Tongue (tissue), 2 donors: ENCODE data around the gene TPRG1. TPM values are rescaled to one million over a fixed set of nuclear protein-coding genes. Genes with fewer than 3 reads are reported as not detected.

Experiments used
- DNase-seq: peaks from one replicate; pipeline ENCODE4 v3.0.0-alpha.2; 2015
- total RNA-seq: library from RNA; depleted of rRNA; stranded (reverse); fragments of >200 nt; gene quantifications from one replicate; pipeline ENCODE4 v1.2.3, GENCODE V29; 2014

TPRG1 gene
- total RNA-seq, 1 donor from 2014 or later, result 4.5 TPM

GRCh38 chr3:189282741-189283140 is 111.0 kb downstream of the TPRG1 start:
- DNase-seq, result no peak

DNA sequence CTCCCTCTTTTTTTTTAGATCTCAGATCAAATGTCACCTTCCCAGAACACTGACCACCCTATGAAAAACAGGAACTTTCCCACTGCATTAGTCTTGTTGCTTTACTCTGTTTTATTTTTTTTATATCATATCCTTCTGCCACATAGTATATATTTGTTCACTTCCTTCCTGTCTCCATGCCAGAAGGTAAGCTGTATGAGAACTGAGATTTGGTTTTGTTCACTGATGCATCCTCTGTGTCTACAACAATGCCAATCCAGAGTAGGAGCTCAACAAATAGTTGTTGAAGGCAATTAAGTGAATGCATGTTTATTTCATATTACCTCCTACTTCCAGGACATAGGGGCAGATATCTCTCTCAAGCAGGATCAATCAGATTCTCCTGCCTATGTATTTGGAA is 114.4 kb downstream of the TPRG1 start:
- no peak for DNase-seq

DNA sequence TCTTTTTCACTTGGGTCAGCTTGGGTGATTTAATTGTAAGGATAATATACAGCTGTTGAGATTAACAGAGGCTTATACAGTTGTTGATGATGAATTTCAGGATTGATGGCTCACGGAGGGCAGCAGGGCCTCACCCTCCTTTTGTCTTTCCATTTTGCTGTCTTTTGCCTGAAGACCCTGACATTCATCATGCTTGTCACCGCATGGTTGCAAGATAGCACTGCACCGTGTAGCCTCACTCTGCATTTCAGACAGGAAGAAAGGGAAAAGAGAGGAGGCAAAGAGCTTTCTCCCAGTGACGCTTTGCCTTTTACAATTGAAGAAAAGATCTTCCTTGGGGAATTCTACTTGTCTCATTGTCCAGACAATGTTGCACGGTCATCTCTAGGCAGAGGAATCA is 115.1 kb downstream of the TPRG1 start:
- no peak for DNase-seq

DNA sequence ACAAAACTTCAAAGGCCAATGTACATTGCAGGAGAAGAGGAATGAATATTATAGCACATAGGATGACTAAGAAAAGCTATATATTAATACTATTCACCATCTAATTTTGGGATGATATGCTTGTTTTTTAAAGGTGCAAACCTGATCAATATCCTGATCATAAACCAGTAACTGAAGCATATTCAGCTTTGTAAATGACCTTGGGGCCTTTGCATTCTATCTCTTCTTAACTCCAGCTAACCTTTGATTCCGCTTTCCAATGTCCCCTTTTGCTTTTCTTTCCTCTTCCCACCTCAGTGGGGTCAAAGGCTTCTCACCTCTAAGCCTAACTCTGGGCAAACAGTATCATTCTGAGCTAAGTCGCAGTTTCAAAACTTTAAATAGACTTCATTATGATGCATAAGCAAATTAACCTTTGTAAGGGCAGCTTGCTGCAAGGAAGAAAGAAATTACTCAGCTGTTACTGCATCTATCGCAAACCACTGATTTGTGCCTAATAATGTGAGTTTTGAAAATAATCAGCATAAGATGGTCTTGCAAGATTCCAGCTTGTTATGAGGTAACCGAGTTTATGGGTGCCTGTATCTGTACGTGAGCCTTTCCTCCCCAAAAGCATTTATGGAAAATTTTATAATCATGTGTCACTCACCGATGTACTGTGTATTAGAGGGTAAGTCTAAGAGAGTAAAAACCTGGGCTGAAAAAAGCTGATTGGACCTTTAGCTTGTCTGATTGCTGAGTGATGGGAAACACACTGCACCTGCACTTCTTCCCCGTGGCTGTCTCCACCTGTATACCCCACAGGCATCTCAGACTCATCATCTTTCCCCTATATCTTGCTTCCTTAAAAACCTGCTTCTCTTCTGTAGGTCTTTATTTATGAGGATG is 116.8 kb downstream of the TPRG1 start:
- no peak for DNase-seq

DNA sequence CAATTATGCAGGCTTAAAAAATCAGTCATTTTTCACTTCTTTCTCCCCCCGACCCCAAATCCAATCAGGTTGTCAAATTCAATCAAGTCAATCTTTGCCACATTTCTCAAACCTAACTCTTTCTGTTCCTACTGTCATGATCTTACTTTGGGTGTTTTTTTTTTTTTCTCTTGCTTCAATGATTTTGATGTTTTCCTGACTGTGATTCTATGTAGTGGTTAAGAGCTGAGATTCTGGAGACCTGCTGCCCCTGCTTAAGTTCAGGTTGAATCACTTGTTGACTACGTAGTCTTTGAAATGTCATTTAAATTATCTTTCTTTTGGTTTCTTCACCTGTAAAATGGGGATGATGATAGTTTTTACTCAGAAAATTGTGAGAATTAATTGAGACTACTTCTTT is 117.5 kb downstream of the TPRG1 start:
- no peak for DNase-seq

DNA sequence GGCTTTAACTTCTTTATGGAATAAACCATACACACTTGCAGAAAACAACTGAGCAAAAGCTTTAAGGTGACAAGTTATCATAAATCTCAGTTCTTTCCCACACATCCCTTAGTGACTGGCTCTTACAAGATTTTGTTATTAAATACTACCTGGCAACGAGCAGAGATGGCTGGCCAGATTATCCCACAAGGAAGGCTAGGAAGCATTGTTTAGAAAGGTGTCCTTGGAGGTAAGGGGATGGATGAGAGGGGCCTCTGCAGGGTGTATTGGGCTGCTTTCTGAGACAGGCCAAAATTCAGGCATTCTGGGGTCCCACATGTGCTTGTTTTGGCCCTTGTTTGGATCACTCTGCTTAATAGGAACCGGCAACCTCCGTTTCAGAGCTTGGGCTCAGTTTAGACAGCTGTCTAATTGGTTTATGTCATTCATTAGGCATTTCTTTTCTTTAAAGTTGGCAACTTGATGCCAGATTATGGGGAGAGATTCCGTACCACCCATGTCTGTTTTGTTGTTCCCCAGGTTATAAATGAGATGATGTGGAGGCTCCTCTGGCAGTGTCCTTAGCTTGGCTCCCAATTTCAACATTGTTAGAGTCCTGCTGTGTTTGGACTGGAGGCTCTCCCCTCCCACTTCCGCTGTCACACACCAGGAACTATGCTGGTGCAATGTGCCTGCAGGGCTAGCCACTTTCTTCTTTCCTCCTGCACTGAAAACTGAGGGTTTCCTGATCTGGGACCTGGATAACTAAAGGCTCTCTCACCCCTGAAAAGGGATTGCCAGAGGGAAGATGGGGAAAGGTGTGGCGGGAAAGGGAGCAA is 121.1 kb downstream of the TPRG1 start:
- DNase-seq, result no peak

DNA sequence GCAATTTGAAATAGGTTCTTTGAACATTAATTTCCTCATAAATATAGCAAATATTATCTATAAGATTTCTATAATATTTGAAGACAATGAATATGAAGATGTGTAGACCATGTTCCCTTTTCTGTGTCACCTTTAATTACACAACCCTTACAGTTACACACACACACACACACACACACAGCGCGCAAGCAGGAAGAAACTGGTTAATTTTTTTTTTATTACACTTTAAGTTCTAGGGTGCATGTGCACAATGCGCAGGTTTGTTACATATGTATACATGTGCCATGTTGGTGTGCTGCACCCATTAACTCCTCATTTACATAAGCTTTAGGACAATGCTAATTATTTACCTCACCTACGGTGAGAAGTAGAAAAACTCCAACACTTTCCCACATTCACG is 122.9 kb downstream of the TPRG1 start:
- DNase-seq, result no peak

DNA sequence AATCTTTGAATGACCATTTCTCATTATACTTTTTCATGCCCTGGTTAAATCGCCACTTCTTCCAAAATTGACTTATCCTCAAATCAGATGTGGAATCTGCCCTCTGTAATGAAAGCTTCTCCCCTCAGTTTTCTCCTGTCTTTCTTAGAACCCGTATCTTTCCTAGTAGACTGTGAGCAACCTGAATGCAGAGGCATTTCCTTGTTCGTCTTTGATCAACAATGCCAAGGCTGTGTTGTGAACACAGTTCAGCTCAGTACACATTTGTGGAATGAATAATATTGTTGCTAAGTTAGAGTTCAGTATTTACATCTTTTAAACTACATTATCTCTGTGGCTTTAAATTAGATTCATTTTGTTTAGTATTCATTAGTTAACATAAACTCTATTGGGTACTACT is 123.3 kb downstream of the TPRG1 start:
- DNase-seq, result no peak

DNA sequence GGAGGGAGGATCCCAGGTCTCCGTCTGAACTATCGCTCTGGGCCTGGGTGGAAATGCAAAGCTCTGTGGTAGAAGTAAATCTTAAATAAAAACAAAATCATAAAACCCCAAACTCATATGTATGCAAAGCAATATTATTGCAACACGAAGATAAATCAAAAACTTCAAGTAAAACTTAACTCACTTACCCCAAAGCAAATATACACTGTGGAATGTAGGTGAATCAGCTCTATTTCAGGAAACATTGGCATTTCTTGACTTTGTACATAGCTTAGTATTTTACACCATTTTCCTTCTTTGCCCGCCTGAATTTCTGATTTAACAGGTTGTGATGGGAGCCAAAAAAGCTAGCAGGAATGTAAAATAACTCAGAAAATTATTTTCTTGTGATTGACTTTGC is 126.2 kb downstream of the TPRG1 start:
- no peak for DNase-seq

- no peak for DNase-seq
These were observed 127.0 kb downstream of the TPRG1 start for GRCh38 chr3:189298469-189299375.

DNA sequence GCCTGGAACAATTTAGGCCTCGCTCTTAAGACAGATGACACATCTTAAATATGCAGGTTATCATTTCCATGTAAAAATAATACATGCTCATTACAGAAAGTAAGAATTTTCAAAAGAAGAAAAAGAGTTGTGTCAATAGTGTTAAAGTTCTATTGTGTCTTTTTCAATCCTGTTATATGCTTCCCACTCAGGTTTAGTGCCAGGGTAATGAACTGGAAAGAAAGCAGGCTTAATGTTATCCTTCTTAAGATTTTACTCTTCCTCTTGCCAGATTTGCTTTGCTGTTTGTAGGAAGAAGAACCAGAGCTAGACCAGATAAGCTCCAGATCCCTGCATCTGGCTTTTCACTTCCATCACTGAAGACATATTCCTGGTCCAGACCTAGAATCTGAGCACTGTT is 128.6 kb downstream of the TPRG1 start:
- DNase-seq, result no peak

DNA sequence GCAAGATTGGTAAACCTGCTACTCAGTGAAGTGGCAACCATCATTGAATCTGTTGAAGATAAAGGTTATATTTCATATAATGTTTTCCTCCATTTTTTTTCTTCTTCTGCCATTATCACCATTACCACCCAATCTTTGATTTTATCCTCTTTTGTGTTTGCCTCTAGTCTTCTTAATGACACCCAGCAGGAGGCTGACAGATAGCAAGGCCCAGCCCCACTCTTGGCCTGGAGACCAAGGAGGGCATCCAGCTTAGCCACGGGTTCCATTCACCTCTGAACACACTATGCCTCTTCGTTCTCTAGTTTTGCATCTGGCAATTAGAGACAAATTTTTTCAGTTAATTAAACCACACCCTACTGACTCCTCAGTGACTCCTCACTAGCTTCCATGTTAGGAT is 129.7 kb downstream of the TPRG1 start:
- DNase-seq, result no peak

- no peak for DNase-seq
These were observed 131.8 kb downstream of the TPRG1 start for GRCh38 chr3:189303584-189303983.

- peak; percentile 75 for DNase-seq
These were observed 132.9 kb downstream of the TPRG1 start for GRCh38 chr3:189304465-189305351.

DNA sequence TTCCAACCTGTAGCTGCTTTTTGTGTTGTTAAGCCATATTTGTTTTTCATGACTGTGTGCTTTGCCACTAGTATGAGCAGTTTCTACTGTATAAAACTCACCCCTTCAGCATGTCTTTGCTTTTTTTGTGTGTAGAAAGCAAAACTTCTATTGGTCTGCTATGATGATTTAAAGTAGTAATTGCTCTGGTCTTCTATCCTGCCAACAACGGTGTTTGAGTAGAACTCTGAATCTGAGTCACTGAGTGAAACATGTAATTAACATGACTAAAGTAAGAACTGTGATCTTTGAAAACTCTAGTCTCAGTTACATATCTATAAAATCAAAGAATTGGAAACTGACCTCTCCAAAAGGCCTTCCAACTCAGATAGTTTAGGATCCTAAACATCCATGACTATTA is 133.6 kb downstream of the TPRG1 start:
- DNase-seq, result no peak

- DNase-seq, result no peak
These were observed 136.2 kb downstream of the TPRG1 start for GRCh38 chr3:189307963-189308362.

GRCh38 chr3:189308608-189309007 is 136.8 kb downstream of the TPRG1 start:
- no peak for DNase-seq

- peak; percentile 40 for DNase-seq
These were observed 137.7 kb downstream of the TPRG1 start for GRCh38 chr3:189309400-189309975.

DNA sequence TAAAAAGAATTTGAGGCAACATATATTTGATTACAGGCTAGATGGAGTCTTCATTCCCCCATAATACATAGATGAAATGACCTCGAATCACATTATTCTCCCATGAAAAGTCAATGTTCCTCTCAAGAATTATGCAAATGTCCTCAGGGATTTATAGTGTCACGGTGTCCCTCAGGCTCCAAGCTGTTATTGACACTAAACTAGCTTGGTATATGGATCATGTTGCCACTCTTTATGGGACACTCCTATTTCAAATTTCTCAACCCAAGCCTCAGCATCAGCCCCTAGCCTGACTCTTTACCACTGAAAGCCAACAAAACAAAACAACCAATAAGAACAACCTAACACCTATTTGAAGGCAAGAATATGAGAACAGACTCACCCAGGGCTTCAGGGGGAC is 139.8 kb downstream of the TPRG1 start:
- no peak for DNase-seq

- DNase-seq, result no peak
These were observed 141.1 kb downstream of the TPRG1 start for GRCh38 chr3:189312866-189313265.
